ENCODE results near the gene SULF2. TPM values are rescaled to one million over a fixed set of nuclear protein-coding genes. Genes with fewer than 3 reads are reported as not detected.

Gene SULF2
- total and polyA plus RNA-seq, 2 donors (not counting 1 experiment from before 2014, with no cell fraction given) = 1.2 to 1.7 TPM

DNA sequence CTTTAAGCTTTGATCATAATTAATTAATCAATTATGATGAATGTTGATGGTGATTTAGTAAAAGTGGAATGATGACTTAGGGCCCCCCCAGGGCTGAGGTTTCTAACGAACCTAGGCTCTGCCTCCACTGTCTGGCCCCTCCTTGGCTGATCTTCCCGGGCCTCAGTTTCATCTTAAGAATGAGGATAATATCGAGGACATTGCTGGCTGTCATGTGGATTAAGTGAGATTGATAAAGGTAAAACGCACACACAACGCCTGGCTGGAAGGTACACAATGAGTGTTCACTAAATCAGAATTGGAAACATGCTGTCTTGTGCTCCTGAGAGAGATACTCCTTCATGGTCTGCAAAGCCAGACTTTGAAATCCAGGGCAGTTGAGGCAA is 5.3 kb upstream of the SULF2 start:
- H3K36me3 ChIP-seq (replicated peaks in 1 of 2; ENCODE audit: control extremely low read depth in 1 of 2, control insufficient read depth in 1 of 2, extremely low read depth in 1 of 2, insufficient read depth in 2 of 2, low read length in 1 of 2) = no peaks in the 10 kb centered on the region
- H3K27ac ChIP-seq (ENCODE audit: low read length in 2 of 2) = no peak overlapping the region
- H4K20me1 ChIP-seq (ENCODE audit: control insufficient read depth, insufficient read depth, low read length, poor library complexity, severe bottlenecking) = no peaks in the 10 kb centered on the region
- 85% methylated on average over 5 of the region's 5 CpGs for WGBS (ENCODE audit: insufficient coverage)
- H3K9me3 ChIP-seq (ENCODE audit: control extremely low read depth in 1 of 3, control insufficient read depth in 2 of 3, insufficient read depth in 1 of 3, low read length in 2 of 3) = no peaks in the 10 kb centered on the region
- Mint-ChIP-seq H3K4me1 (peaks cover 12% of the 10 kb centered on the region), H3K27me3 (peaks cover 35% of the 10 kb centered on the region), H3K27ac (no peak overlapping the region), H3K9me3 (ENCODE audit: insufficient read depth) (no peaks in the 10 kb centered on the region), H3K4me3 (no peak overlapping the region)
- CTCF ChIA-PET = no interaction called here
- no peak for ATAC-seq (ENCODE audit: low read depth)
- peaks cover 0 to 15% (median 7%) of the 10 kb centered on the region in 4 experiments for H3K27me3 ChIP-seq (replicated peaks in 1 of 4; ENCODE audit: control extremely low read depth in 1 of 4, control insufficient read depth in 3 of 4, insufficient read depth in 4 of 4, low read length in 3 of 4)
- DNase-seq = no peak
- H3K4me2 ChIP-seq (replicated peaks; ENCODE audit: low read depth, low read length, poor library complexity, severe bottlenecking) = no peak overlapping the region
- H2AFZ ChIP-seq (ENCODE audit: insufficient read depth, low read depth, low read length, poor library complexity, severe bottlenecking) = no peak overlapping the region
- POLR2A ChIA-PET = no interaction called here
- no peak overlapping the region for H3K9ac ChIP-seq (ENCODE audit: low read length)
- H3K79me2 ChIP-seq (ENCODE audit: control insufficient read depth, insufficient read depth, low read length) = no peaks in the 10 kb centered on the region
- H3K4me1 ChIP-seq (ENCODE audit: control insufficient read depth in 2 of 2, insufficient read depth in 2 of 2, low read length in 2 of 2) = peaks cover 8 to 13% of the 10 kb centered on the region in 2 donors
- TF ChIP-seq EZH2 (IDR thresholded peaks at IDR 0.05; ENCODE audit: borderline replicate concordance, insufficient read depth, low read depth, low read length, poor library complexity, severe bottlenecking) = no peak
- TF ChIP-seq, protein P1, sequence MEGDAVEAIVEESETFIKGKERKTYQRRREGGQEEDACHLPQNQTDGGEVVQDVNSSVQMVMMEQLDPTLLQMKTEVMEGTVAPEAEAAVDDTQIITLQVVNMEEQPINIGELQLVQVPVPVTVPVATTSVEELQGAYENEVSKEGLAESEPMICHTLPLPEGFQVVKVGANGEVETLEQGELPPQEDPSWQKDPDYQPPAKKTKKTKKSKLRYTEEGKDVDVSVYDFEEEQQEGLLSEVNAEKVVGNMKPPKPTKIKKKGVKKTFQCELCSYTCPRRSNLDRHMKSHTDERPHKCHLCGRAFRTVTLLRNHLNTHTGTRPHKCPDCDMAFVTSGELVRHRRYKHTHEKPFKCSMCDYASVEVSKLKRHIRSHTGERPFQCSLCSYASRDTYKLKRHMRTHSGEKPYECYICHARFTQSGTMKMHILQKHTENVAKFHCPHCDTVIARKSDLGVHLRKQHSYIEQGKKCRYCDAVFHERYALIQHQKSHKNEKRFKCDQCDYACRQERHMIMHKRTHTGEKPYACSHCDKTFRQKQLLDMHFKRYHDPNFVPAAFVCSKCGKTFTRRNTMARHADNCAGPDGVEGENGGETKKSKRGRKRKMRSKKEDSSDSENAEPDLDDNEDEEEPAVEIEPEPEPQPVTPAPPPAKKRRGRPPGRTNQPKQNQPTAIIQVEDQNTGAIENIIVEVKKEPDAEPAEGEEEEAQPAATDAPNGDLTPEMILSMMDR (IDR thresholded peaks at IDR 0.05) = no peak
- intact Hi-C loops (cut with micrococcal nuclease) = no loop called here
- no peak overlapping the region for H3K4me3 ChIP-seq (ENCODE audit: control extremely low read depth in 1 of 5, extremely low read depth in 1 of 5, insufficient read depth in 1 of 5, low read depth in 2 of 5, low read length in 4 of 5)

DNA sequence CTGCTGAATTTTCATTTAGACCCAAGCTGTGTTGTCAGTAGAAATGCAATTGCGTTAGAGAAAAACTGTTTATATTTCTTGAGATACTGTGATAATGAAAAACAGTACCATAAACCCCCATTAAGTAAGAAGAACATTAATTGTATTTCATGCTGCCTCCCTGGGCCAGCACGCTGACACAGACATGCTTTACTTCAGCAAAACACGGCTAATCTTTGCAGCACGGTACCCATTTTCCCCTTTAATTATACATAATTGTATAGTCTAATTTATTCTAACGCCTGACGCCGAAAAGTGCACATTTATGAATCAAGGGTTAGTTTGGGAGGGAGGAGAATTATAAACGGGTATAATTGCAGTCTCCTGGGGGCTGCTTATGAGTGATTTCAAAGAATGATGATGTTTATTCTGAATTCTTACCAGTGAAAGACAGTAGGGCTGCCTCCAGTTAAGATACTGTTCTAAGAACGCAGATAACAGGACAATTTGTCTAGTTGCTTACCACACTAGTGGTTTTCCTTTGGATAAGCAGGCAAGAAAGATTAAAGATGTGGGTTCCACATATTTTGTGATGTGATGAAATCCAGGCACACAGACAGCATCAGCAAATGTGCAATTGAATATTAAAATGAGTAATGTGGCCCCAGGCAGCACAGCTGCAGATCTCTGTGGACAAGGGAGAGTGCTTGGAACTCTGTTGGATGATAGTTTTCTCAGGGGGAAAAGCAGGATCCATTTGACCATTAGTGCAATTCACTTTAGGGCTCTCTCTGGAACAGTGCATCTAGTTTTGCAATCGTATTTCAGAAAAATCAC is 4.7 kb upstream of the SULF2 start:
- Histone ChIP-seq H3K79me2 (ENCODE audit: control insufficient read depth, insufficient read depth, low read length) (no peaks in the 10 kb centered on the region), H3K4me3 (ENCODE audit: control extremely low read depth in 1 of 5, extremely low read depth in 1 of 5, insufficient read depth in 1 of 5, low read depth in 2 of 5, low read length in 4 of 5) (no peak overlapping the region), H3K27me3 (replicated peaks in 1 of 4; ENCODE audit: control extremely low read depth in 1 of 4, control insufficient read depth in 3 of 4, insufficient read depth in 4 of 4, low read length in 3 of 4) (peaks cover 0 to 15% (median 7%) of the 10 kb centered on the region in 4 experiments), H3K9me3 (ENCODE audit: control extremely low read depth in 1 of 3, control insufficient read depth in 2 of 3, insufficient read depth in 1 of 3, low read length in 2 of 3) (no peaks in the 10 kb centered on the region), H3K27ac (ENCODE audit: low read length in 2 of 2) (no peak overlapping the region), H3K9ac (ENCODE audit: low read length) (no peak overlapping the region), H2AFZ (ENCODE audit: insufficient read depth, low read depth, low read length, poor library complexity, severe bottlenecking) (no peak overlapping the region), H3K36me3 (replicated peaks in 1 of 2; ENCODE audit: control extremely low read depth in 1 of 2, control insufficient read depth in 1 of 2, extremely low read depth in 1 of 2, insufficient read depth in 2 of 2, low read length in 1 of 2) (no peaks in the 10 kb centered on the region), H3K4me1 (ENCODE audit: control insufficient read depth in 2 of 2, insufficient read depth in 2 of 2, low read length in 2 of 2) (peaks cover 8 to 13% of the 10 kb centered on the region in 2 donors), H3K4me2 (replicated peaks; ENCODE audit: low read depth, low read length, poor library complexity, severe bottlenecking) (no peak overlapping the region), H4K20me1 (ENCODE audit: control insufficient read depth, insufficient read depth, low read length, poor library complexity, severe bottlenecking) (no peaks in the 10 kb centered on the region)
- ChIA-PET POLR2A (no interaction called here), CTCF (no interaction called here)
- Mint-ChIP-seq H3K27ac (no peak overlapping the region), H3K4me1 (peaks cover 12% of the 10 kb centered on the region), H3K9me3 (ENCODE audit: insufficient read depth) (no peaks in the 10 kb centered on the region), H3K4me3 (no peak overlapping the region), H3K27me3 (peaks cover 35% of the 10 kb centered on the region)
- TF ChIP-seq, protein P1 (IDR thresholded peaks at IDR 0.05) = no peak
- TF ChIP-seq EZH2 (IDR thresholded peaks at IDR 0.05; ENCODE audit: borderline replicate concordance, insufficient read depth, low read depth, low read length, poor library complexity, severe bottlenecking) = no peak
- intact Hi-C loops (cut with micrococcal nuclease) = no loop called here
- 75% methylated on average over 1 of the region's 10 CpGs for WGBS (ENCODE audit: insufficient coverage)
- ATAC-seq (ENCODE audit: low read depth) (no peak), DNase-seq (no peak)
